ENCODE data around the gene TTC7B.

DNA sequence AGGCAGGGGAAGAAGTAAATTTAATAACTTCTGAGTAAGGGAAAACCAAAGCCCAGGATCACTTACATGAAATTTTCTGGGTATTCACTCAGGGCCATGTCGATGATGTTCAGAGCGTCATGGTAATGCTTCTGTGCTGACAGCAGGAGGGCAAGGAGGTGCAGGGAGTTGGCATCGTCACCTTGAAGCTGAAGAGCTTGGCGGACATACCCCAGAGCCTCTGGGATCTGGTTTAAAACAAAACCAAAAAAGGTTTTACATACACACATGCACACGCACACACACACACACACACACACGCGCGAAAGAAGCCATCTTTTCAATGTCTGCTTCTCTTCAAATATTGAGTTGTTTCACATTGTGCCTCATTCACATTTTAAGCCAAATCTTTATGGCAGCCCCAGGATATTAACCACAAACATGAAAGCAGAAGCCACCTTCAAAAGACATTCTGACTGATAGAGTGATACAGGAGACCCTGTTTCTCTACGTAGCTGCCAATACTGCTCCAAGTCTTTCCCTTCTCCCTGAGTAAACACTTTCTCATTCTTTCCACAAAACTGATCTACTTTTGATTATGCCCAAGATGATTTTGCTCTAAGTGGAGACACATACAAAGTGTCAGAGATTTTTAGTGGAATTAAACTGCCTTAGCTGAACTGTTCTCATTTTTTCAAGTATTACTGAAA, 172.1 kb downstream of the TTC7B start:
- TF ChIP-seq, protein P1, sequence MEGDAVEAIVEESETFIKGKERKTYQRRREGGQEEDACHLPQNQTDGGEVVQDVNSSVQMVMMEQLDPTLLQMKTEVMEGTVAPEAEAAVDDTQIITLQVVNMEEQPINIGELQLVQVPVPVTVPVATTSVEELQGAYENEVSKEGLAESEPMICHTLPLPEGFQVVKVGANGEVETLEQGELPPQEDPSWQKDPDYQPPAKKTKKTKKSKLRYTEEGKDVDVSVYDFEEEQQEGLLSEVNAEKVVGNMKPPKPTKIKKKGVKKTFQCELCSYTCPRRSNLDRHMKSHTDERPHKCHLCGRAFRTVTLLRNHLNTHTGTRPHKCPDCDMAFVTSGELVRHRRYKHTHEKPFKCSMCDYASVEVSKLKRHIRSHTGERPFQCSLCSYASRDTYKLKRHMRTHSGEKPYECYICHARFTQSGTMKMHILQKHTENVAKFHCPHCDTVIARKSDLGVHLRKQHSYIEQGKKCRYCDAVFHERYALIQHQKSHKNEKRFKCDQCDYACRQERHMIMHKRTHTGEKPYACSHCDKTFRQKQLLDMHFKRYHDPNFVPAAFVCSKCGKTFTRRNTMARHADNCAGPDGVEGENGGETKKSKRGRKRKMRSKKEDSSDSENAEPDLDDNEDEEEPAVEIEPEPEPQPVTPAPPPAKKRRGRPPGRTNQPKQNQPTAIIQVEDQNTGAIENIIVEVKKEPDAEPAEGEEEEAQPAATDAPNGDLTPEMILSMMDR (IDR thresholded peaks at IDR 0.05), result no peak
- no peak for TF ChIP-seq EZH2 (IDR thresholded peaks at IDR 0.05; ENCODE audit: borderline replicate concordance, insufficient read depth, low read depth, low read length, poor library complexity, severe bottlenecking)
